Left renal pelvis (tissue), 4 donors: ENCODE measurements around the gene IMMP2L. TPM values are rescaled to one million over a fixed set of nuclear protein-coding genes. Genes with fewer than 3 reads are reported as not detected.

ENCODE experiments used
- DNase-seq, 4 donors: peaks; one replicate each; pipeline ENCODE4 v3.0.0-alpha.2; 2013; ENCODE audit warnings: low read depth in 4 of 4, low spot score in 3 of 4
- polyA plus RNA-seq, 4 donors: library from polyadenylated mRNA; unstranded; fragments of 120-200 nt; gene quantifications; one replicate each; pipeline ENCODE4 v1.2.1, GENCODE V29; 2013; ENCODE audit not compliant: insufficient read length in 4 of 4

Gene IMMP2L
- polyA plus RNA-seq, 4 donors: 19.8 to 41.9 (median 41.3) TPM

DNA sequence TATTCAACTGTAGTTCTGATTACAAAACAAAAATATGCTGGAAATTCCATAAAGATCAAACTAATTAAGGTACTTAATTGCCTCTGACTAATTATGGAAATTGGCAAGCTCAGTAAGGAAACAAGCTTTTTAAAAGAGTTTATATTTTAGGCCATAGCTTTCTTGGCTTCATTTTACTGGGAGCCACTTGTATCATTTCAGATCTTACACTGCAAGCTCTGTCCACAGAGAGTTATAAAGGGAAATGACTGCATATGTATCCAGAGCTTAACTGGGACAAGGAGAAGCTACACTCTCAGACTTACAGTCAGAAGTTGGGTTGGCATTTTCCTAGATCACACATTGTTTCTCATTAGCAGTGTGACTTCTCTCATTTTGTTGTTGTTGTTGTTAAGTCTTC lies 379.0 kb downstream of the IMMP2L start:
- DNase-seq: no peak

- no peak for DNase-seq
These were observed 382.0 kb downstream of the IMMP2L start for GRCh38 chr7:111180338-111180737.

GRCh38 chr7:111175908-111176441 lies 386.3 kb downstream of the IMMP2L start:
- no peak for DNase-seq

- DNase-seq: no peak
These were observed 387.8 kb downstream of the IMMP2L start for GRCh38 chr7:111174510-111174909.

- DNase-seq: no peak
These were observed 388.3 kb downstream of the IMMP2L start for GRCh38 chr7:111173990-111174389.

- DNase-seq: no peak
These were observed 388.8 kb downstream of the IMMP2L start for GRCh38 chr7:111173528-111173927.

DNA sequence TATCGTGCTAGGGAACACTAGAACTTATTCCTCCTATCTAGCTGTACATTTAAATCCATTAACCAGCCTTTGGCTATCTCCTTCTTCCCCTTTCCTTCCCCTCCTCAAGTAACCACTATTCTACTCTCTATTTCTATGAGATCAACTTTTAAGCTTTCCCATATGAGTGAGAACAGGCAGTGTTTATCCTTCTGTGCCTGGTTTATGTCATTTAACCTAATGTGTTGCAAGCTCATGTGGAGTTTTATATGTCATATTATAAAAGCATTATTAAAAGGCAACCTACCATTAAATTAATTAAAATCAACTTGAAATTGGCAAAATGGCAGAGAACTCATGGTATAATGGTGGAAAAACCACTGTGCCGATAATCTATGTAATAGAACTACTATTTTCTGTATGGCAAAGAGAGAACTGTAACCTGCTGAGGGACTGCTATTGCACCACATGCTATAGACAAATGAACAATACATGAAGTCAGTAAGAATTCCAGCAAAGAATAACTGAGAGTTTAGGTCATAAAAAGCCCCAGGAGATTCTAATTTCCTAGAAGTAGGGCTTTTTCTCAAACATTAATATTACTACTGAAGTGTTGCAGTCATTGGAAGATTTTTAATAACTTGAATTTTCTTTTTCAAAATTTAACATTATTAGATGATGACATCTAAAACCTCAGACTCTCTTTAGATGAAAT lies 389.6 kb downstream of the IMMP2L start:
- DNase-seq: no peak

- DNase-seq: peak; percentile 15 to 29 (median 22)
These were observed 394.1 kb downstream of the IMMP2L start for GRCh38 chr7:111168182-111168581.

DNA sequence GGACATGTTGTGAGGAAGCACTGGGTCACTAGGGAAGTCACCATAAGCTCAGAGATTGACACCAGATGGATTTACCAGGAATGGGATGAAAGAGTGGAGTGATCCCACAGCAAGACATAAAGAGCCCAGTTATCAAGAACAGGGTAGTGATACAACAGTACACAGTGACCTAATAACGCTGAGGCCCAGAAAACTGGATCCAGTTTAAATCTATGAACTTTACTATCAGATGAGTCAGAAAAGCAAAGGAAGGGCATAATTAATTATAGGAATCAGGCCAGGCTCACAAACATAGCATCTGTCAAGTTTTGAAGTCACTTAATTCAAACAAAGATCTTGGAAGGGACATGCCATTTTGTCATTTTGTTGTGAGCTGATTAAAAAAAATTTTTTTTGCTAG lies 397.9 kb downstream of the IMMP2L start:
- no peak for DNase-seq

DNA sequence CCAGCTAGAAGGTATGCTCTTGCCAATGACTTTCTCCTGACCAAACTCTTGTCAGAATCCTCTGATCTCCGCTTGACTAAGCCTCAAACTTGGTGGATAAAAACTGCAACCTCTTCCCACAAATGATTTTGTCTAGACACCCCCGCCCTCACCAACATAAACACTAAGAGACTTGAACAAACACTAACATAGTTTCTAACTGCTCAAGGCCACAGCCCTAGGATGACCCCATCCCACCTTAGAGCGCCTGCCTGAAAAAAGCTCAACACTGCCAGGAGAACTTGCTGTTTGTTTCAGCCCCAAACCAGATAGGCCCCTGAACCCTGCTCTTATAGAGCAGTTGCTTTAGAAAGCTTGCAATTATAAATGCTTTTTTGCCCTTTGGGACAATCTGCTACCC lies 399.6 kb downstream of the IMMP2L start:
- DNase-seq: no peak

DNA sequence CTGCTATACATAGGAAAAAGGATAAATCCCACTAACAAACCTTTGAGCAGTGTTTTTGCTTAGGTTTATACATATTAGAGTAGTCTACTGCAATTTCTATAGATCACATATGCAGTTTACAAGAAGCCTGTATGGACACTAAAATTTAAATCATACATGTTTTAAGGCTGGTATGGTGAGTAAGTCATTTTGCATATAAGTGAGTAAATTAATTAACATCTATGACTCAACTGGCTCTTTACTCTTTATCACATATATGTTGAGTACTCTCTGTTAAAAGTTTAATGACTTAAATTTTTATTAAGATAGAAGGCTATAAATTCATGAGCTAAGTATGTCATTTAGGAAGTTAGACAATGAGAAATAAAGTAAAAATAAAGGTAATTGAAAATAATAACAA lies 402.0 kb downstream of the IMMP2L start:
- DNase-seq: no peak

DNA sequence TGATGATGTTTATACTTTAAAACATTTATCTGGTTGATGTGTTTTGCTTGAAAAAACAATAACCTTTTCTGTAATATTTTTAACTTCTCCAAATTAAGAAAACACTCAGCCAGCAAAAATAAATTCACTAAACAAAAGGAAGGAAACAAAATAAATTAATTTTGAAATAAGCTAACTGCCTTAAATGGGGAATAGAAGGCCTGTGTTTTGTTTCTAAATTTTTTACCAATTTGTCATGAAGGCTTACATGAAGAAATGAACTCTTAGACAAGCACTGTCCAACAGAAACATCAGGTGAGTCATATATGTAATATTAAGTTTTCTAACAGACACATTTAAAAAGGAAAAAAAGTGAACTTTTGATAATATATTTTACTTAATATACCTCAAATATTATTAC lies 402.9 kb downstream of the IMMP2L start:
- DNase-seq: no peak

GRCh38 chr7:111150709-111151108 lies 411.6 kb downstream of the IMMP2L start:
- no peak for DNase-seq

DNA sequence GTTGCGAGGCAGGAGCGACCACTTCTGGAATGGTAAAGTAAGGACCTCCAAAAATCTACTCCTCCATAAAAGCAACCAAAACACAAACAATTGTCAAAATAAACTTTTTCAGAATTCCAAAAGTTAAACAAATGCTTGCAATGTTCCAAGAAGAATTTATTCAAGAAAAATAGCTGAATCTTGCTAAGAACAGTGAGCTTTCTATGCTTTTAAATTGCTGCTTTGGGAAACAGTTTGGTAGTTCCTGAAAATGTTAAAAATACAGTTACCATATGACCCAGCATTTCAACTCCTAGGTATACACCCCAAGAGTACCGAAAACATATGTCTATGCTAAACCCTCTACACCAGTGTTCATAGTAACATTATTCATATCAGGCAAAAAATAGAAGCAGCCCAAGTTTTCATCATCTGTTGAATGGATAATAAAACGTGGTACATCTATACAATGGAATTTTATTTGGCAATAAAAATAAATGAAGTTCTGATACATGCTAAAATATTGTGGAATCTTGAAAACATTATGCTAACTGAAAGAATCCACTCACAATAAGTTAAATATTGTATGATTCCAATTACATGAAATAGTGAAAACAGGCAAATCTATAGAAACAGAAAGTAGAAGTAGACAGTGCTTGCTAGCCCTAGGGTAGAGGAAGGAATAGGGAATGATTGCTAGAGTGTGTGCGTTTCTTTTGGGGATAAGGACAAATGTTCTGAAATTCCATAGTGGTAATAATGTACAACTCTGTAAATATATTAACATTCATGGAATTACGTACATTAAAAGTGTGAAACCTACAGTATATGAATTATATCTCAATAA lies 414.4 kb downstream of the IMMP2L start:
- no peak for DNase-seq

GRCh38 chr7:111146136-111146535 lies 416.2 kb downstream of the IMMP2L start:
- no peak for DNase-seq

GRCh38 chr7:111145472-111145871 lies 416.8 kb downstream of the IMMP2L start:
- no peak for DNase-seq

DNA sequence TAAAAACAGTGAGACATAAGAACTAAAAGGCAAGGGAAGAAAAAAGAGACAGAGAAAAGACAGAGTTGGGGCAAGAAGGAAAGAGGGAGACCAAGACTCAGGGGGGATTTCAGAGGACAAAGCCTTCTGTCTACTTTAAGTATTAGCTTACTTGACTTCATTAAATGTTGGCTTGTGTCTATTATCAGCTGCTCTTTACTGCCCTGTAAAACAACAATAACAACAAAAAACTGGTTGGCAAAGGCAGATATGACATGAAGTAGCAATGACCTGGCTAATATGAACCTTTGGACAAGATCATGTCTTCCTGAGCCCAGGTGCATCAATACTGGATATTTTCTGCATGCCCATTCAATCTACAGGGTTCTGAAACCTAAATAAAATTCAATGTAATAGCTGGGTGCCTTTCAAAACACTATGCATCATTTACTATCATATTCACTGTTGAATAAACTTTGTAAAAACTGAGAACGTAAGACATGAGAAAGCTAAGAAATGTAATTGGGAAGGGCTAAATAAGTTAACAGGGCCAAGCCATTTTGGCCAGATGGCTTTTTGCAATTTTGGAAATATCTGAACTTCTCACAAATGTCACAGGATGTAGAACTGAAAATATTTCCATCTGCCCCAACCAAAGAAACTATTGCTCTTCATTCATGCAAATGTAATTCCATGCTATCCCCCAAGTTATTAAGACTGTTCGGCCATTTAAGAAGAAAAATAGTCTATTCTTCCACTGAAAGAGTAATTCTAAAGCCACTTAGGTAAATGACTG lies 422.0 kb downstream of the IMMP2L start:
- no peak for DNase-seq

DNA sequence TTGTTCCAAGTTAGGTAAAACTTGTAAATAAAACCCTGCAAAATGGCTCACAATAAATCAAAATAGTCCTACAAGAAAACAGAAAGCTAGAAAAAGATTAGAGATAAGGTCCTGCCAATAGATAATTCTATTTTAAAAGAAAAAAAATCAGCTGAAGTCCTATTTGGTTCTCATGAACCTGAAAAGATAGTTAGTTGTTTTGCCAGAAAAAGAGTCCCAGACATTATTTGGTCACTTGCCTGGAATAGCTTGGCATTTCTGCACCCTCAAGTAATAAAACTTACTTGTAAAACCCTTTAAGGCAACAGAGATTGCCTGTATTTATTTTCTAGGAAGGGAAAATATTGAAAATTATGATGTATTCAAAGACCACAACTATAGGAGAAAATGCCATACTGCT lies 423.7 kb downstream of the IMMP2L start:
- DNase-seq: no peak

DNA sequence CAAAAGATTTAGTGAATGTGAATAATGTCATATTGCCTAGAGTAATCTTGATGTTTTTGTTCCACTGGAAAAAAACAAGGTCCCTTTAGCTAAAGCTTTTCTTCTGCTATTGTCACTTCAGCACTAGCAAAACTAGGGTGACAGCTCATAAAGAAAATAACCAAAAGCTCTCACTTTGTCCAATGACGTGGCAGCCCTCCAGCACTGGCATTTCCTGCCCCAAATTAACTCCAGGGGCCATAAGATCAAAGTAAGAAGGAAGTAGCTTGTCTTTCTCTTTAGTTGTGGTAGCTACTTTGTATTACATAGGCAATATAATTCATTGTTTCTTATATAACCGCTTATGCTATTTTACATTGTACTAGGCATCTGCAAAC lies 424.1 kb downstream of the IMMP2L start:
- DNase-seq: peak in 2 of 4 donors; percentile 8 to 12

DNA sequence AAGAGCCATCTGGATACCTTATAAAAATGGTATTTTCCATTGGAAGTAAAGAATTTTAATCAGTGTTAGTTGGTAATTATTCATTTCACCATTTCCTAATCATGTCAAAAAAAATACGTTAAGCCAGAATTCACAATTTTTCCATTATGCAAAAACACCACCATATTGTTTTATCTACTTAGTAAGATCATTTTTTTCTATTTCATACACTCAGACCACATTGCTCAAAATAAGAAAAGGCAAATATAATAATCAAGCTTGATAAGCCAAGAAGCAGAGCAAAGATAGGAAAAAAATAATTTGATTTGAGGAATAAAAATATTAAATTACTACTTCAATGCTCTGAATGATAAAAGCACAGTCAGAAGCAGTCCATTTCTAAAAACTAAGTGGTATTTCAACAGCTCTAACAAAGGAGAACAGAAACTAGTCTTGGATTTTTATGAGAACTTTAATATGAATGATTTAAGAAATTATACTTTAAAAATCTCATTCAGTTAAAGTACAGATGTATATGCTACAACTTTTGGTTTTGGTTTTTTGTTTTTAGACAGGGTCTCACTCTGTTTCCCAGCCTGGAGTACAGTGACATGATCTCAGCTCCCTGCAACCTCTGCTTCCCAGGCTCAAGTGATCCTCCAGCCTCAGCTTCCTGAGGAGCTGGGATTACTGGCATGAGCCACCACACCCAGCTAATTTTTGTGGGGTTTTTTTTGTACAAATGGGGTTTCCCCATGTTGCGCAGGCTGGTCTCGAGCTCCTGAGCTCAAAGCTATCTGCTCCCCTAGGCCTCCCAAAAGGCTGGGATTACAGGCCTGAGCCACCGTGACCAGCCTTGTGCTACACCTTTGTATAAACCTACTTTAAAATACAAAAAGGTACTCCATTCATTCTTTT lies 424.7 kb downstream of the IMMP2L start:
- no peak for DNase-seq
